Measurements from ENCODE around the gene REST. TPM values are rescaled to one million over a fixed set of nuclear protein-coding genes. Genes with fewer than 3 reads are reported as not detected.

The REST gene
- total RNA-seq, 4 donors from 2014 or later: 23.7 to 39.2 (median 33.9) TPM

DNA sequence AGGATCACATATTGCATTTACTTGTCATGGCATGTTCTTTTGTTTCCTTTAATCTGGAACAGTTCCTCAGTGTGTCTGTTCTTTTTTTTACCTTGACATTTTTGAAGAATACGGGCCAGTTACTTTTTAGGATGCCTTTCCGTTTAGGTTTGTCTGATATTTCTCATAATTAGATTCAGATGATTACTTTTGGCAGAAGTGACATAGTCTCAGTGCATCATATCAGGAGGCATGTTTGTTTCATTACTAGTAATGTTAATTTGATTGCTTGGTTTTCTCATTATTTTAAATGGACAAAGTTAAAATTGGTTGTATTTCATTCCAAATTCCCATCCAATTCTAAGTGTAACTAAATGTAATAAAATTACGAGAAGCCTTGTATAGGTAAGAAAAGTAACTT, 79.3 kb downstream of the REST start:
- Histone ChIP-seq H3K4me1 (peaks cover 0 to 42% (median 2%) of the 10 kb centered on the region in 4 donors), H3K27me3 (no peaks in the 10 kb centered on the region), H3K4me3 (no peak overlapping the region), H3K27ac (no peak overlapping the region), H3K36me3 (peaks cover 0 to 80% (median 5%) of the 10 kb centered on the region in 3 donors), H3K9me3 (no peaks in the 10 kb centered on the region)
- 91 to 94% methylated on average over 3 of the region's 3 CpGs for WGBS, 2 donors
- DNase-seq (ENCODE audit: low spot score in 2 of 2): no peak
- TF ChIP-seq POLR2A (IDR thresholded peaks at IDR 0.05): no peak
- TF ChIP-seq EP300 (IDR thresholded peaks at IDR 0.05): no peak
- TF ChIP-seq, protein P1, sequence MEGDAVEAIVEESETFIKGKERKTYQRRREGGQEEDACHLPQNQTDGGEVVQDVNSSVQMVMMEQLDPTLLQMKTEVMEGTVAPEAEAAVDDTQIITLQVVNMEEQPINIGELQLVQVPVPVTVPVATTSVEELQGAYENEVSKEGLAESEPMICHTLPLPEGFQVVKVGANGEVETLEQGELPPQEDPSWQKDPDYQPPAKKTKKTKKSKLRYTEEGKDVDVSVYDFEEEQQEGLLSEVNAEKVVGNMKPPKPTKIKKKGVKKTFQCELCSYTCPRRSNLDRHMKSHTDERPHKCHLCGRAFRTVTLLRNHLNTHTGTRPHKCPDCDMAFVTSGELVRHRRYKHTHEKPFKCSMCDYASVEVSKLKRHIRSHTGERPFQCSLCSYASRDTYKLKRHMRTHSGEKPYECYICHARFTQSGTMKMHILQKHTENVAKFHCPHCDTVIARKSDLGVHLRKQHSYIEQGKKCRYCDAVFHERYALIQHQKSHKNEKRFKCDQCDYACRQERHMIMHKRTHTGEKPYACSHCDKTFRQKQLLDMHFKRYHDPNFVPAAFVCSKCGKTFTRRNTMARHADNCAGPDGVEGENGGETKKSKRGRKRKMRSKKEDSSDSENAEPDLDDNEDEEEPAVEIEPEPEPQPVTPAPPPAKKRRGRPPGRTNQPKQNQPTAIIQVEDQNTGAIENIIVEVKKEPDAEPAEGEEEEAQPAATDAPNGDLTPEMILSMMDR (IDR thresholded peaks at IDR 0.05): no peak

DNA sequence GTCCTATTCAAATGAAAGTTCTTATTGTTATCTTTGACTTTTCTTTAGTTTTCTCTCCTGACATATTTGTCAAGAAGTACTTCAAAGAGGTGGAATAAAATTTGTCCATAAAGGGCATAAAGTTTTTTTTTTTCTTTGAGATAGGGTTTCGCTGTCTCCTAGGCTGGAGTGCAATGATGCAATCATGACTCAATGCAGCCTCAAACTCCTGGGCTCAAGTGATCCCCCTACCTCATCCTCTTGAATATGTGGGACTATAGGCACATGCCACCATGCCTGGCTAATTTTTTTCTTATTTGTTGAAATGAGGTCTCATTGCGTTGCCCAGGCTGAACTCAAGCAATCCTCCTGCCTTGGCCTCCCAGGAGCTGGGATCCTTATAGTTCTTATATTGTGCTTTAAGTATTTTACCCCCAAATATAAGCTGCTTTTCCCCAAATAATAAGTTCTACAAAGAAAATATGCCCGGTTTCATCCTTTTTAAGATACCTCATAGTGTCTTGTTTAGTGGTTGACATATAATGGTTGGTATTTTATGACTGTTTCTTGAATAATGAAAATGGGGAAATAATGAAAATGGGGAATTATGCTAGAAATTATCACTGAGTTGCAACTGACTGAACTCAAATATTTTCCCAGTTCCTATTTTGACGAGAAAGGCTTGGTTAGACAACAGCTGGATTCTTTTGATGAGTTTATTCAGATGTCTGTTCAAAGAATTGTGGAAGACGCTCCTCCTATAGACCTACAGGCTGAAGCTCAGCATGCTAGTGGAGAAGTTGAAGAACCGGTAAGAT, 82.6 kb downstream of the REST start:
- Histone ChIP-seq H3K9me3 (no peaks in the 10 kb centered on the region), H3K4me1 (peaks cover 0 to 16% (median 2%) of the 10 kb centered on the region in 4 donors), H3K4me3 (no peak overlapping the region), H3K36me3 (peaks cover 0 to 85% (median 5%) of the 10 kb centered on the region in 3 donors), H3K27me3 (no peaks in the 10 kb centered on the region), H3K27ac (no peak overlapping the region)
- WGBS, 2 donors: 87 to 93% methylated on average over 6 of the region's 6 CpGs
- no peak for DNase-seq (ENCODE audit: low spot score in 2 of 2)
- TF ChIP-seq POLR2A (IDR thresholded peaks at IDR 0.05) (no peak), EP300 (IDR thresholded peaks at IDR 0.05) (no peak)
- TF ChIP-seq, protein P1 (IDR thresholded peaks at IDR 0.05): no peak

- Histone ChIP-seq H3K4me1 (peaks cover 0 to 12% (median 6%) of the 10 kb centered on the region in 4 donors), H3K36me3 (peaks cover 0 to 75% (median 5%) of the 10 kb centered on the region in 3 donors), H3K27ac (peak overlapping the region in 3 of 4 donors; percentile 2 to 60 (median 57)), H3K9me3 (no peaks in the 10 kb centered on the region), H3K4me3 (no peak overlapping the region), H3K27me3 (no peaks in the 10 kb centered on the region)
- WGBS, 2 donors: 16 to 27% methylated on average over 7 of the region's 7 CpGs
- peak; percentile 26 to 60 for DNase-seq (ENCODE audit: low spot score in 2 of 2)
- TF ChIP-seq EP300 (IDR thresholded peaks at IDR 0.05) (peak in 1 of 2 donors; percentile 69), POLR2A (IDR thresholded peaks at IDR 0.05) (no peak)
- TF ChIP-seq, protein P1 (IDR thresholded peaks at IDR 0.05): no peak
Measured at GRCh38 chr4:56995525-56995924, 87.8 kb downstream of the REST start.

GRCh38 chr4:56999751-57000150, 92.1 kb downstream of the REST start:
- Histone ChIP-seq H3K4me1 (peaks cover 0 to 12% (median 6%) of the 10 kb centered on the region in 4 donors), H3K36me3 (peaks cover 0 to 79% (median 5%) of the 10 kb centered on the region in 3 donors), H3K9me3 (no peaks in the 10 kb centered on the region), H3K4me3 (no peak overlapping the region), H3K27ac (no peak overlapping the region), H3K27me3 (no peaks in the 10 kb centered on the region)
- no peak for TF ChIP-seq POLR2A (IDR thresholded peaks at IDR 0.05)
- TF ChIP-seq, protein P1 (IDR thresholded peaks at IDR 0.05): no peak
- no peak for TF ChIP-seq EP300 (IDR thresholded peaks at IDR 0.05)
- no peak for DNase-seq (ENCODE audit: low spot score in 2 of 2)
- WGBS, 2 donors: 89 to 97% methylated on average over 1 of the region's 1 CpG

GRCh38 chr4:57013543-57014120, 105.9 kb downstream of the REST start:
- TF ChIP-seq, protein P1 (IDR thresholded peaks at IDR 0.05): no peak
- no peak for TF ChIP-seq EP300 (IDR thresholded peaks at IDR 0.05)
- TF ChIP-seq POLR2A (IDR thresholded peaks at IDR 0.05): no peak
- Histone ChIP-seq H3K27ac (no peak overlapping the region), H3K9me3 (no peaks in the 10 kb centered on the region), H3K36me3 (peaks cover 2 to 95% (median 18%) of the 10 kb centered on the region in 3 donors), H3K4me1 (peaks cover 0 to 1% (median 0%) of the 10 kb centered on the region in 4 donors), H3K27me3 (no peaks in the 10 kb centered on the region), H3K4me3 (no peak overlapping the region)
- DNase-seq (ENCODE audit: low spot score in 2 of 2): no peak
- 84 to 92% methylated on average over 4 of the region's 4 CpGs for WGBS, 2 donors

Measured in tibial nerve (tissue), 4 donors.